HFF-Myc (cell line): ENCODE data around the gene SNAPC3.

Experiments used
- DNase-seq: peaks from one replicate; pipeline ENCODE4 v3.0.0-alpha.2; 2011; ENCODE audit warnings: low read depth; ENCODE audit errors: extremely low read depth
- H3K4me3 ChIP-seq: replicated peaks from 2 replicates; pipeline ENCODE4 v1.5.1; 2011; ENCODE audit warnings: low read depth, mild to moderate bottlenecking, control low read depth, low read length
- CTCF ChIP-seq: IDR thresholded peaks from 2 replicates; pipeline ENCODE4 v1.5.1; 2012; ENCODE audit warnings: mild to moderate bottlenecking, low read depth, low read length, control low read depth; ENCODE audit errors: missing control alignments

Gene SNAPC3

GRCh38 chr9:15501803-15502202 lies 79.1 kb downstream of the SNAPC3 start:
- no peak for DNase-seq
- H3K4me3 ChIP-seq, result no peak overlapping the region
- TF ChIP-seq CTCF, result no peak

- no peak for TF ChIP-seq CTCF
- no peak for DNase-seq
- no peak overlapping the region for H3K4me3 ChIP-seq
Measured at GRCh38 chr9:15505921-15506320, 83.2 kb downstream of the SNAPC3 start.

GRCh38 chr9:15509931-15510788 lies 87.5 kb downstream of the SNAPC3 start:
- no peak for DNase-seq
- H3K4me3 ChIP-seq, result peak overlapping the region; percentile 72
- no peak for TF ChIP-seq CTCF

- peak within 1 kb of the TSS; percentile 72 for H3K4me3 ChIP-seq
- TF ChIP-seq CTCF, result no peak
- DNase-seq, result peak; percentile 39
Measured at GRCh38 chr9:15510789-15511575, 88.3 kb downstream of the SNAPC3 start, which contains the start of gene PSIP1. Gene PSIP1 (minus strand): TSS chr9:15510970. CDS start chr9:15510188, 782 bp downstream.
